ENCODE data around the gene SYNGR1. TPM values are rescaled to one million over a fixed set of nuclear protein-coding genes. Genes with fewer than 3 reads are reported as not detected.

The SYNGR1 gene
- total RNA-seq, 4 donors from 2014 or later: 3.9 to 22.0 (median 6.8) TPM

GRCh38 chr22:39375646-39376045 is 25.9 kb downstream of the SYNGR1 start:
- H3K27me3 ChIP-seq: no peaks in the 10 kb centered on the region
- DNase-seq: no peak
- no peak overlapping the region for H3K4me3 ChIP-seq (replicated peaks in 1 of 3)
- no peak overlapping the region for H3K27ac ChIP-seq
- intact Hi-C loops (cut with DNase I): no loop called here
- no peaks in the 10 kb centered on the region for H3K4me1 ChIP-seq
- no peaks in the 10 kb centered on the region for H3K9me3 ChIP-seq
- no peaks in the 10 kb centered on the region for H3K36me3 ChIP-seq
- no peak for TF ChIP-seq CTCF (IDR thresholded peaks at IDR 0.05)
- TF ChIP-seq POLR2A (IDR thresholded peaks at IDR 0.05): no peak
- 84 to 85% methylated on average over 8 of the region's 8 CpGs for WGBS, 2 donors

GRCh38 chr22:39379756-39380730 is 30.3 kb downstream of the SYNGR1 start:
- Histone ChIP-seq H3K27ac (no peak overlapping the region), H3K9me3 (no peaks in the 10 kb centered on the region), H3K4me3 (replicated peaks in 1 of 3) (no peak overlapping the region), H3K36me3 (no peaks in the 10 kb centered on the region), H3K27me3 (no peaks in the 10 kb centered on the region), H3K4me1 (no peaks in the 10 kb centered on the region)
- intact Hi-C loops (cut with DNase I): no loop called here
- WGBS, 2 donors: 90 to 91% methylated on average over 15 of the region's 15 CpGs
- no peak for TF ChIP-seq POLR2A (IDR thresholded peaks at IDR 0.05)
- no peak for TF ChIP-seq CTCF (IDR thresholded peaks at IDR 0.05)
- DNase-seq: no peak

- H3K4me3 ChIP-seq (replicated peaks in 1 of 3): no peak overlapping the region
- WGBS, 2 donors: 88 to 94% methylated on average over 14 of the region's 14 CpGs
- DNase-seq: no peak
- H3K36me3 ChIP-seq: no peaks in the 10 kb centered on the region
- no peak overlapping the region for H3K27ac ChIP-seq
- no peak for TF ChIP-seq CTCF (IDR thresholded peaks at IDR 0.05)
- no peak for TF ChIP-seq POLR2A (IDR thresholded peaks at IDR 0.05)
- no peaks in the 10 kb centered on the region for H3K4me1 ChIP-seq
- intact Hi-C loops (cut with DNase I): no loop called here
- H3K9me3 ChIP-seq: no peaks in the 10 kb centered on the region
- no peaks in the 10 kb centered on the region for H3K27me3 ChIP-seq
These were observed 31.4 kb downstream of the SYNGR1 start for GRCh38 chr22:39381009-39381755.

- H3K4me1 ChIP-seq: no peaks in the 10 kb centered on the region
- no peak for TF ChIP-seq CTCF (IDR thresholded peaks at IDR 0.05)
- no peak for TF ChIP-seq POLR2A (IDR thresholded peaks at IDR 0.05)
- 91 to 94% methylated on average over 3 to 6 of the region's 8 CpGs for WGBS, 2 donors
These were observed 32.1 kb downstream of the SYNGR1 start for GRCh38 chr22:39381930-39382329.

More at GRCh38 chr22:39381930-39382329, 32.1 kb downstream of the SYNGR1 start:
- no peaks in the 10 kb centered on the region for H3K36me3 ChIP-seq
- intact Hi-C loops (cut with DNase I): no loop called here
- no peak overlapping the region for H3K27ac ChIP-seq
- DNase-seq: no peak
- no peaks in the 10 kb centered on the region for H3K27me3 ChIP-seq
- H3K9me3 ChIP-seq: no peaks in the 10 kb centered on the region
- no peak overlapping the region for H3K4me3 ChIP-seq (replicated peaks in 1 of 3)

Measured in thyroid gland (tissue), 4 donors.